ENCODE measurements around the gene SLC26A5.

- TF ChIP-seq CTCF (IDR thresholded peaks at IDR 0.05; ENCODE audit: insufficient read depth, low read length) (no peak), SPI1 (IDR thresholded peaks at IDR 0.05; ENCODE audit: borderline replicate concordance, low read depth) (no peak), GABPA (IDR thresholded peaks at IDR 0.05; ENCODE audit: low read depth) (peak; percentile 98), POLR2AphosphoS5 (IDR thresholded peaks at IDR 0.05; ENCODE audit: low read depth) (peak; percentile 76)
These were observed 98.3 kb downstream of the SLC26A5 start, which contains the start of gene PSMC2 for GRCh38 chr7:103347507-103348267.
